Measurements from ENCODE around the gene PRSS21.

PRSS21 gene

GRCh38 chr16:2779978-2780898, 36.8 kb upstream of the PRSS21 start:
- TF ChIP-seq CREB1 (IDR thresholded peaks at IDR 0.05; ENCODE audit: low read depth) (no peak), TCF12 (IDR thresholded peaks at IDR 0.05; ENCODE audit: low read depth) (no peak), FOXM1 (IDR thresholded peaks at IDR 0.05; ENCODE audit: borderline replicate concordance, low read depth) (no peak), USF1 (IDR thresholded peaks at IDR 0.05) (no peak), CEBPB (IDR thresholded peaks at IDR 0.05) (no peak), NFIC (IDR thresholded peaks at IDR 0.05) (no peak), EGR1 (IDR thresholded peaks at IDR 0.05) (no peak), RAD21 (IDR thresholded peaks at IDR 0.05; ENCODE audit: low read depth) (no peak), MAX (IDR thresholded peaks at IDR 0.05) (no peak), EP300 (IDR thresholded peaks at IDR 0.05; ENCODE audit: borderline replicate concordance) (no peak), TEAD4 (IDR thresholded peaks at IDR 0.05) (no peak), ZBTB7A (IDR thresholded peaks at IDR 0.05; ENCODE audit: low read depth) (no peak), REST (IDR thresholded peaks at IDR 0.05; ENCODE audit: low read depth) (no peak), TAF1 (IDR thresholded peaks at IDR 0.05; ENCODE audit: low read depth) (no peak), YY1 (IDR thresholded peaks at IDR 0.05; ENCODE audit: low read depth) (no peak)

- TF ChIP-seq EGR1 (IDR thresholded peaks at IDR 0.05) (no peak), CREB1 (IDR thresholded peaks at IDR 0.05; ENCODE audit: low read depth) (no peak), TAF1 (IDR thresholded peaks at IDR 0.05; ENCODE audit: low read depth) (no peak), MAX (IDR thresholded peaks at IDR 0.05) (no peak), RAD21 (IDR thresholded peaks at IDR 0.05; ENCODE audit: low read depth) (no peak), ZBTB7A (IDR thresholded peaks at IDR 0.05; ENCODE audit: low read depth) (no peak), TEAD4 (IDR thresholded peaks at IDR 0.05) (no peak), CEBPB (IDR thresholded peaks at IDR 0.05) (no peak), NFIC (IDR thresholded peaks at IDR 0.05) (no peak), EP300 (IDR thresholded peaks at IDR 0.05; ENCODE audit: borderline replicate concordance) (no peak), FOXM1 (IDR thresholded peaks at IDR 0.05; ENCODE audit: borderline replicate concordance, low read depth) (no peak), REST (IDR thresholded peaks at IDR 0.05; ENCODE audit: low read depth) (no peak), TCF12 (IDR thresholded peaks at IDR 0.05; ENCODE audit: low read depth) (no peak), YY1 (IDR thresholded peaks at IDR 0.05; ENCODE audit: low read depth) (no peak), USF1 (IDR thresholded peaks at IDR 0.05) (no peak)
Measured at GRCh38 chr16:2782583-2783351, 34.3 kb upstream of the PRSS21 start.

- TF ChIP-seq CEBPB (IDR thresholded peaks at IDR 0.05) (no peak), CREB1 (IDR thresholded peaks at IDR 0.05; ENCODE audit: low read depth) (no peak), EGR1 (IDR thresholded peaks at IDR 0.05) (no peak), TEAD4 (IDR thresholded peaks at IDR 0.05) (no peak), TAF1 (IDR thresholded peaks at IDR 0.05; ENCODE audit: low read depth) (no peak), USF1 (IDR thresholded peaks at IDR 0.05) (no peak), TCF12 (IDR thresholded peaks at IDR 0.05; ENCODE audit: low read depth) (no peak), YY1 (IDR thresholded peaks at IDR 0.05; ENCODE audit: low read depth) (no peak), ZBTB7A (IDR thresholded peaks at IDR 0.05; ENCODE audit: low read depth) (no peak), REST (IDR thresholded peaks at IDR 0.05; ENCODE audit: low read depth) (no peak), NFIC (IDR thresholded peaks at IDR 0.05) (no peak), FOXM1 (IDR thresholded peaks at IDR 0.05; ENCODE audit: borderline replicate concordance, low read depth) (no peak), RAD21 (IDR thresholded peaks at IDR 0.05; ENCODE audit: low read depth) (no peak), EP300 (IDR thresholded peaks at IDR 0.05; ENCODE audit: borderline replicate concordance) (no peak), MAX (IDR thresholded peaks at IDR 0.05) (no peak)
Measured at GRCh38 chr16:2783581-2784357, 33.3 kb upstream of the PRSS21 start.
